ENCODE results near the gene DCHS1. TPM values are rescaled to one million over a fixed set of nuclear protein-coding genes. Genes with fewer than 3 reads are reported as not detected.
A peak's percentile ranks its signal among the peaks of the same experiment; 100 is the strongest.

Gene DCHS1
- total RNA-seq, 1 experiment from 2014 or later, result 14.2 TPM

DNA sequence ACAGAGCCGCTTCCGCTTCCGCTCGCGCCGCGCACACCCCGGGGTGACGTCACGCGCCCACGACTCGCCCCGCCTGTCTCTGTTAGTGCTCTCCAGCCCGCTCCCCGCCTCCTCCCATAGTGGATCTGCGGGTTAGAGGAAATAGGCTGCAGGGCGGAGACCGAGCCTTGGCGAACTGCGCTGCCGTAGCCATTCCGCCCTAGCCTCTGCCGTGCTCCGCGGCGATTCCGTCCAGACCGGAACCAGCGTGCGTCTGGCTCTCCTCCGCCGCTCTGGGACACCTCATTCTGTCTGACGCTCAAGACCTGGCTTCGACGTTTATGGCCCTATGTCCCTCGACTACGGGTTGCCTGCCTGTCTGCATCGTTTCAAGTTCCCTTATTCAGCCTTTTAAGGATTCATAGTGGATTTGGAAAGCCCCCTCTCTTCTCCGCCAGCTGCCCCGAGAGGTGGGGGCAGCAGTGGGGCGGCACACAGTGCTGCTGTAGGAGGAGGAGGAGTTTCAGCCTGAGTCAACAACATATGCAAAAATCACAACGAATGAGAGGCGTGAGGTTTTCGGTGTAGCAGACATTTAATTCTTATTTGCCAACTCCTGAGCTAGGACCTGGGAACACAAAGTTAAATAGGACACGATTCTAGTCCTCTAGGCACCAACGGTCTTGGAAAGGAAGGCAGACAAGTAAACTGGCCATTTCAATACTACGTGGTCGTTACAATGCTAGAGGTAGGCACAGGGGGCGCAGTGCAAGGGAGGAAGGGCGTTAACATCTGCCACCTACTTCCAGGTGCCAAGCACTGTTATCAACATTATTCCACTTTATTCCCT, 43.2 kb downstream of the DCHS1 start, which contains the start of gene TAF10 (continued):
- TF ChIP-seq, protein P1, sequence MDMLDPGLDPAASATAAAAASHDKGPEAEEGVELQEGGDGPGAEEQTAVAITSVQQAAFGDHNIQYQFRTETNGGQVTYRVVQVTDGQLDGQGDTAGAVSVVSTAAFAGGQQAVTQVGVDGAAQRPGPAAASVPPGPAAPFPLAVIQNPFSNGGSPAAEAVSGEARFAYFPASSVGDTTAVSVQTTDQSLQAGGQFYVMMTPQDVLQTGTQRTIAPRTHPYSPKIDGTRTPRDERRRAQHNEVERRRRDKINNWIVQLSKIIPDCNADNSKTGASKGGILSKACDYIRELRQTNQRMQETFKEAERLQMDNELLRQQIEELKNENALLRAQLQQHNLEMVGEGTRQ (CRISPR knock-in tag; IDR thresholded peaks at IDR 0.05), result peak; percentile 57
- no peak for TF ChIP-seq ATF1 (CRISPR knock-in tag; IDR thresholded peaks at IDR 0.05)
- TF ChIP-seq ZBTB21 (CRISPR knock-in tag; IDR thresholded peaks at IDR 0.05; ENCODE audit: borderline replicate concordance), result peak; percentile 90
- TF ChIP-seq, protein P2, sequence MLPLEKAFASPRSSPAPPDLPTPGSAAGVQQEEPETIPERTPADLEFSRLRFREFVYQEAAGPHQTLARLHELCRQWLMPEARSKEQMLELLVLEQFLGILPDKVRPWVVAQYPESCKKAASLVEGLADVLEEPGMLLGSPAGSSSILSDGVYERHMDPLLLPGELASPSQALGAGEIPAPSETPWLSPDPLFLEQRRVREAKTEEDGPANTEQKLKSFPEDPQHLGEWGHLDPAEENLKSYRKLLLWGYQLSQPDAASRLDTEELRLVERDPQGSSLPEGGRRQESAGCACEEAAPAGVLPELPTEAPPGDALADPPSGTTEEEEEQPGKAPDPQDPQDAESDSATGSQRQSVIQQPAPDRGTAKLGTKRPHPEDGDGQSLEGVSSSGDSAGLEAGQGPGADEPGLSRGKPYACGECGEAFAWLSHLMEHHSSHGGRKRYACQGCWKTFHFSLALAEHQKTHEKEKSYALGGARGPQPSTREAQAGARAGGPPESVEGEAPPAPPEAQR (CRISPR knock-in tag; IDR thresholded peaks at IDR 0.05), result no peak
- no peak; the same call in 1 of the 2 replicates for TF ChIP-seq ZNF416 (CRISPR knock-in tag; IDR thresholded peaks at IDR 0.05)
- no peak for TF ChIP-seq KAT7 (CRISPR knock-in tag; IDR thresholded peaks at IDR 0.05; ENCODE audit: borderline replicate concordance)
- TF ChIP-seq, protein P3, sequence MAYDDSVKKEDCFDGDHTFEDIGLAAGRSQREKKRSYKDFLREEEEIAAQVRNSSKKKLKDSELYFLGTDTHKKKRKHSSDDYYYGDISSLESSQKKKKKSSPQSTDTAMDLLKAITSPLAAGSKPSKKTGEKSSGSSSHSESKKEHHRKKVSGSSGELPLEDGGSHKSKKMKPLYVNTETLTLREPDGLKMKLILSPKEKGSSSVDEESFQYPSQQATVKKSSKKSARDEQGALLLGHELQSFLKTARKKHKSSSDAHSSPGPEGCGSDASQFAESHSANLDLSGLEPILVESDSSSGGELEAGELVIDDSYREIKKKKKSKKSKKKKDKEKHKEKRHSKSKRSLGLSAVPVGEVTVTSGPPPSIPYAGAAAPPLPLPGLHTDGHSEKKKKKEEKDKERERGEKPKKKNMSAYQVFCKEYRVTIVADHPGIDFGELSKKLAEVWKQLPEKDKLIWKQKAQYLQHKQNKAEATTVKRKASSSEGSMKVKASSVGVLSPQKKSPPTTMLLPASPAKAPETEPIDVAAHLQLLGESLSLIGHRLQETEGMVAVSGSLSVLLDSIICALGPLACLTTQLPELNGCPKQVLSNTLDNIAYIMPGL (CRISPR knock-in tag; IDR thresholded peaks at IDR 0.05), result peak; percentile 78; the same call in 1 of the 2 replicates
- TF ChIP-seq TP53 (CRISPR knock-in tag; IDR thresholded peaks at IDR 0.05), result 0 out of 2 replicates have a peak, but pooled peaks have one; percentile 54
- TF ChIP-seq, protein P4, sequence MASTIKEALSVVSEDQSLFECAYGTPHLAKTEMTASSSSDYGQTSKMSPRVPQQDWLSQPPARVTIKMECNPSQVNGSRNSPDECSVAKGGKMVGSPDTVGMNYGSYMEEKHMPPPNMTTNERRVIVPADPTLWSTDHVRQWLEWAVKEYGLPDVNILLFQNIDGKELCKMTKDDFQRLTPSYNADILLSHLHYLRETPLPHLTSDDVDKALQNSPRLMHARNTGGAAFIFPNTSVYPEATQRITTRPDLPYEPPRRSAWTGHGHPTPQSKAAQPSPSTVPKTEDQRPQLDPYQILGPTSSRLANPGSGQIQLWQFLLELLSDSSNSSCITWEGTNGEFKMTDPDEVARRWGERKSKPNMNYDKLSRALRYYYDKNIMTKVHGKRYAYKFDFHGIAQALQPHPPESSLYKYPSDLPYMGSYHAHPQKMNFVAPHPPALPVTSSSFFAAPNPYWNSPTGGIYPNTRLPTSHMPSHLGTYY (CRISPR knock-in tag; IDR thresholded peaks at IDR 0.05), result no peak
- TF ChIP-seq, protein P5, sequence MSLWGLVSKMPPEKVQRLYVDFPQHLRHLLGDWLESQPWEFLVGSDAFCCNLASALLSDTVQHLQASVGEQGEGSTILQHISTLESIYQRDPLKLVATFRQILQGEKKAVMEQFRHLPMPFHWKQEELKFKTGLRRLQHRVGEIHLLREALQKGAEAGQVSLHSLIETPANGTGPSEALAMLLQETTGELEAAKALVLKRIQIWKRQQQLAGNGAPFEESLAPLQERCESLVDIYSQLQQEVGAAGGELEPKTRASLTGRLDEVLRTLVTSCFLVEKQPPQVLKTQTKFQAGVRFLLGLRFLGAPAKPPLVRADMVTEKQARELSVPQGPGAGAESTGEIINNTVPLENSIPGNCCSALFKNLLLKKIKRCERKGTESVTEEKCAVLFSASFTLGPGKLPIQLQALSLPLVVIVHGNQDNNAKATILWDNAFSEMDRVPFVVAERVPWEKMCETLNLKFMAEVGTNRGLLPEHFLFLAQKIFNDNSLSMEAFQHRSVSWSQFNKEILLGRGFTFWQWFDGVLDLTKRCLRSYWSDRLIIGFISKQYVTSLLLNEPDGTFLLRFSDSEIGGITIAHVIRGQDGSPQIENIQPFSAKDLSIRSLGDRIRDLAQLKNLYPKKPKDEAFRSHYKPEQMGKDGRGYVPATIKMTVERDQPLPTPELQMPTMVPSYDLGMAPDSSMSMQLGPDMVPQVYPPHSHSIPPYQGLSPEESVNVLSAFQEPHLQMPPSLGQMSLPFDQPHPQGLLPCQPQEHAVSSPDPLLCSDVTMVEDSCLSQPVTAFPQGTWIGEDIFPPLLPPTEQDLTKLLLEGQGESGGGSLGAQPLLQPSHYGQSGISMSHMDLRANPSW (CRISPR knock-in tag; conservative IDR thresholded peaks at IDR 0.05; ENCODE audit: low read depth), result 0 out of 2 replicates have a peak, but pooled peaks have one; percentile 26
- TF ChIP-seq ZNF317 (CRISPR knock-in tag; IDR thresholded peaks at IDR 0.05; ENCODE audit: borderline replicate concordance, low read depth), result no peak
- TF ChIP-seq ZNF263 (CRISPR knock-in tag; IDR thresholded peaks at IDR 0.05; ENCODE audit: low read depth), result no peak
- TF ChIP-seq, protein P6, sequence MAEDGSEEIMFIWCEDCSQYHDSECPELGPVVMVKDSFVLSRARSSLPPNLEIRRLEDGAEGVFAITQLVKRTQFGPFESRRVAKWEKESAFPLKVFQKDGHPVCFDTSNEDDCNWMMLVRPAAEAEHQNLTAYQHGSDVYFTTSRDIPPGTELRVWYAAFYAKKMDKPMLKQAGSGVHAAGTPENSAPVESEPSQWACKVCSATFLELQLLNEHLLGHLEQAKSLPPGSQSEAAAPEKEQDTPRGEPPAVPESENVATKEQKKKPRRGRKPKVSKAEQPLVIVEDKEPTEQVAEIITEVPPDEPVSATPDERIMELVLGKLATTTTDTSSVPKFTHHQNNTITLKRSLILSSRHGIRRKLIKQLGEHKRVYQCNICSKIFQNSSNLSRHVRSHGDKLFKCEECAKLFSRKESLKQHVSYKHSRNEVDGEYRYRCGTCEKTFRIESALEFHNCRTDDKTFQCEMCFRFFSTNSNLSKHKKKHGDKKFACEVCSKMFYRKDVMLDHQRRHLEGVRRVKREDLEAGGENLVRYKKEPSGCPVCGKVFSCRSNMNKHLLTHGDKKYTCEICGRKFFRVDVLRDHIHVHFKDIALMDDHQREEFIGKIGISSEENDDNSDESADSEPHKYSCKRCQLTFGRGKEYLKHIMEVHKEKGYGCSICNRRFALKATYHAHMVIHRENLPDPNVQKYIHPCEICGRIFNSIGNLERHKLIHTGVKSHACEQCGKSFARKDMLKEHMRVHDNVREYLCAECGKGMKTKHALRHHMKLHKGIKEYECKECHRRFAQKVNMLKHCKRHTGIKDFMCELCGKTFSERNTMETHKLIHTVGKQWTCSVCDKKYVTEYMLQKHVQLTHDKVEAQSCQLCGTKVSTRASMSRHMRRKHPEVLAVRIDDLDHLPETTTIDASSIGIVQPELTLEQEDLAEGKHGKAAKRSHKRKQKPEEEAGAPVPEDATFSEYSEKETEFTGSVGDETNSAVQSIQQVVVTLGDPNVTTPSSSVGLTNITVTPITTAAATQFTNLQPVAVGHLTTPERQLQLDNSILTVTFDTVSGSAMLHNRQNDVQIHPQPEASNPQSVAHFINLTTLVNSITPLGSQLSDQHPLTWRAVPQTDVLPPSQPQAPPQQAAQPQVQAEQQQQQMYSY (CRISPR knock-in tag; IDR thresholded peaks at IDR 0.05), result no peak
- no peak; the same call in 1 of the 2 replicates for TF ChIP-seq SMAD3 (CRISPR knock-in tag; IDR thresholded peaks at IDR 0.05; ENCODE audit: borderline replicate concordance)
- no peak for TF ChIP-seq FOXK1 (CRISPR knock-in tag; IDR thresholded peaks at IDR 0.05)
- TF ChIP-seq, protein P7, sequence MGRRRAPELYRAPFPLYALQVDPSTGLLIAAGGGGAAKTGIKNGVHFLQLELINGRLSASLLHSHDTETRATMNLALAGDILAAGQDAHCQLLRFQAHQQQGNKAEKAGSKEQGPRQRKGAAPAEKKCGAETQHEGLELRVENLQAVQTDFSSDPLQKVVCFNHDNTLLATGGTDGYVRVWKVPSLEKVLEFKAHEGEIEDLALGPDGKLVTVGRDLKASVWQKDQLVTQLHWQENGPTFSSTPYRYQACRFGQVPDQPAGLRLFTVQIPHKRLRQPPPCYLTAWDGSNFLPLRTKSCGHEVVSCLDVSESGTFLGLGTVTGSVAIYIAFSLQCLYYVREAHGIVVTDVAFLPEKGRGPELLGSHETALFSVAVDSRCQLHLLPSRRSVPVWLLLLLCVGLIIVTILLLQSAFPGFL (CRISPR knock-in tag; IDR thresholded peaks at IDR 0.05; ENCODE audit: borderline replicate concordance), result no peak
- peak; percentile 88; the same call in 1 of the 2 replicates for TF ChIP-seq RELA (CRISPR knock-in tag; IDR thresholded peaks at IDR 0.05; ENCODE audit: borderline replicate concordance)
- no peak for TF ChIP-seq GTF2I (CRISPR knock-in tag; conservative IDR thresholded peaks at IDR 0.05)
- TF ChIP-seq, protein P8, sequence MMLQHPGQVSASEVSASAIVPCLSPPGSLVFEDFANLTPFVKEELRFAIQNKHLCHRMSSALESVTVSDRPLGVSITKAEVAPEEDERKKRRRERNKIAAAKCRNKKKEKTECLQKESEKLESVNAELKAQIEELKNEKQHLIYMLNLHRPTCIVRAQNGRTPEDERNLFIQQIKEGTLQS (CRISPR knock-in tag; conservative IDR thresholded peaks at IDR 0.05), result no peak
- 0 out of 2 replicates have a peak, but pooled peaks have one; percentile 22 for TF ChIP-seq FOXP1 (CRISPR knock-in tag; IDR thresholded peaks at IDR 0.05; ENCODE audit: borderline replicate concordance)
- no peak for TF ChIP-seq NR2C2 (CRISPR knock-in tag; IDR thresholded peaks at IDR 0.05)
